Uterus (tissue), 4 donors: ENCODE results near the gene APOL4. TPM values are rescaled to one million over a fixed set of nuclear protein-coding genes. Genes with fewer than 3 reads are reported as not detected.
"Not testable (repeated sequence)": the region's sequence is repeated elsewhere in the genome, so short reads cannot be mapped to it uniquely, and the experiment has no call there.

Experiments used
- DNase-seq, 2 donors: peaks; one replicate each; pipeline ENCODE4 v3.0.0-alpha.2; 2019 to 2020
- H3K27ac ChIP-seq, 2 donors: fragments of 200-600 bp; sonication (generic); 1 replicate in 1 of 2; 2 replicates in 1 of 2; pipeline ENCODE4 v1.5.1; 2016 to 2018
- H3K27me3 ChIP-seq, 2 donors: fragments of 200-600 bp; sonication (generic); one replicate each; pipeline ENCODE4 v1.5.1; 2018 to 2019; ENCODE audit warnings: control low read depth in 1 of 2
- H3K36me3 ChIP-seq, 2 donors: fragments of 200-600 bp; sonication (generic); one replicate each; pipeline ENCODE4 v1.5.1; 2019; ENCODE audit warnings: control low read depth in 1 of 2
- H3K4me1 ChIP-seq, 2 donors: fragments of 200-600 bp; sonication (generic); one replicate each; pipeline ENCODE4 v1.5.1; 2018 to 2019; ENCODE audit warnings: control low read depth in 1 of 2
- H3K4me3 ChIP-seq, 2 donors: fragments of 200-600 bp; sonication (generic); 1 replicate in 1 of 2; 2 replicates in 1 of 2; pipeline ENCODE4 v1.5.1; 2018 to 2019; ENCODE audit warnings: mild to moderate bottlenecking in 1 of 2
- H3K9me3 ChIP-seq, 2 donors: fragments of 200-600 bp; sonication (generic); one replicate each; pipeline ENCODE4 v1.5.1; 2019; ENCODE audit warnings: control low read depth in 1 of 2
- CTCF ChIP-seq, 4 experiments: fragments of 200-600 bp in 2 of 4; fragments of 450-650 bp in 2 of 4; sonication (generic) in 2 of 4; IDR thresholded peaks; one replicate each; pipeline ENCODE4 v1.5.1; 2016 to 2019; ENCODE audit warnings: antibody characterized with exemption in 4 of 4, mild to moderate bottlenecking in 2 of 4, moderate library complexity in 1 of 4
- POLR2A ChIP-seq, 2 donors: fragments of 450-650 bp; IDR thresholded peaks; one replicate each; pipeline ENCODE4 v1.6.1; 2016; ENCODE audit warnings: antibody characterized with exemption in 2 of 2, mild to moderate bottlenecking in 1 of 2, moderate library complexity in 1 of 2
- intact Hi-C: fragments of 100-400 bp; cut with DNase I; formaldehyde crosslinking; loops from one replicate; pipeline ENCODE4 v1.15.1; 2023; ENCODE audit warnings: low total_unique reads
- total RNA-seq, 4 donors: library from RNA; depleted of rRNA in 3 of 4; stranded (reverse); fragments of >200 nt in 3 of 4; gene quantifications; one replicate each; pipeline versions ENCODE4 v1.1.0 to v1.2.4, GENCODE V29; 2014 to 2023
- donor health status: DM: yes; HTN: yes; CAD: no.

The APOL4 gene
- total RNA-seq, 4 donors from 2014 or later = 1.0 to 35.2 (median 16.9) TPM; not detected in 1

DNA sequence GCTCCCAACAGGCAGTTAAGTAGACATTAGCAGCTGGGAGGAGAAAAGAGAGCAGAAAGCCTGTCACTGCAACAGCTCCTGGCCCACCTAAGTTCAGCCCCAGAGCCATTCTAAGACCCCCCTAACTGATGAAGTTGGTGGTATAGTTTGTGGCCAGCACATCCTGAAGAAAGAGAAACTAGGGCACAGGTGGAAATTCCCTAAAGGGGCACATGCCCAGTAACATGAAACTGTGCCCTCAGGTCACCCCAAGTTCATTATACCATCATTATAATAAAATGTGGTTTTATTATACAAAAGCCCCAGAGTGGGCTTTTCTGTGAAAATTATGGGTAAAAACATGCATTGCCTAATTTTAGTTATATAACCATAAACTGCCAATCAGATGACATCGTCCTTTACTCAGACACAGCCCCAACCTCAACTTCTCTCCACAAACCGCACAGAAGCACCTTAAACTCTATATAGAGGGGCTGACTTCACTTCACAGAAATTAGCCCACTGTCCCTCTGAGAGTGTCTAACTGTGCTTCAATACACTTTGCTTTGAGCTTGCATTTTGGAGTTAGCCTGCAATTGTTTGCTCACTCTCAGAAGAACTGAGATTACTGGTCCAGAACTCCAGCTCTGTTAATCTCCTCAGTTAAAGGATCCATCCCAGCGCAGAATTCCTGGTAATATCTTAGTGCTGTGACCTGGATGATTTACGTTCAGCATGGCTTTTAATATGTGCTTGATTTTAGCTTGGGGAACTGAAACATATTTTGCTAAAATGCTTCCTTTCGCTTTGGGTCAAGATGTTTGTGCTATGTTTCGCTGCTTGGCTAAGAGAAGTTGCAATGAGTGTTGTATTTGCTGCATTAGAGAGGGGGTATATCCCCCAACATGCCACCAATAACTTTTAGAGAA, 39.2 kb downstream of the APOL4 start:
- Histone ChIP-seq H3K36me3 (no peaks in the 10 kb centered on the region), H3K27me3 (no peaks in the 10 kb centered on the region), H3K4me1 (no peaks in the 10 kb centered on the region), H3K4me3 (no peak overlapping the region), H3K27ac (peak overlapping the region; percentile 39 to 78), H3K9me3 (no peaks in the 10 kb centered on the region)
- no peak for DNase-seq
- TF ChIP-seq POLR2A (IDR thresholded peaks at IDR 0.05) (no peak), CTCF (IDR thresholded peaks at IDR 0.05) (no peak)
- intact Hi-C loops = no loop called here

GRCh38 chr22:36161793-36162126, 39.8 kb downstream of the APOL4 start:
- H3K9me3 ChIP-seq, H3K27me3 ChIP-seq, intact Hi-C loops, H3K4me3 ChIP-seq, H3K36me3 ChIP-seq, H3K4me1 ChIP-seq, DNase-seq: not testable (repeated sequence)
- peak overlapping the region; percentile 78 to 98 for H3K27ac ChIP-seq

GRCh38 chr22:36160499-36160942, 41.1 kb downstream of the APOL4 start, which contains the start of gene APOL3:
Gene APOL3 (minus strand): TSS chr22:36160755. CDS start chr22:36149055, 11,700 bp downstream.
- intact Hi-C loops = no loop called here
- DNase-seq = peak; percentile 71 to 88
- H3K36me3 ChIP-seq = no peaks in the 10 kb centered on the region
- H3K27ac ChIP-seq = peak within 1 kb of the TSS; percentile 78 to 98
- no peaks in the 10 kb centered on the region for H3K27me3 ChIP-seq
- TF ChIP-seq CTCF (IDR thresholded peaks at IDR 0.05) = no peak
- TF ChIP-seq POLR2A (IDR thresholded peaks at IDR 0.05) = peak; percentile 60 to 90
- H3K4me1 ChIP-seq = peaks cover 0 to 9% of the 10 kb centered on the region in 2 donors
- no peaks in the 10 kb centered on the region for H3K9me3 ChIP-seq
- H3K4me3 ChIP-seq = peak within 1 kb of the TSS; percentile 21 to 26

GRCh38 chr22:36156515-36157419, 44.8 kb downstream of the APOL4 start:
- Histone ChIP-seq H3K36me3 (no peaks in the 10 kb centered on the region), H3K9me3 (no peaks in the 10 kb centered on the region), H3K27me3 (no peaks in the 10 kb centered on the region), H3K4me1 (peaks cover 8 to 17% of the 10 kb centered on the region in 2 donors), H3K27ac (peak overlapping the region; percentile 94 to 98), H3K4me3 (peak overlapping the region; percentile 31 to 38)
- TF ChIP-seq CTCF (IDR thresholded peaks at IDR 0.05) = no peak
- TF ChIP-seq POLR2A (IDR thresholded peaks at IDR 0.05) = peak; percentile 22 to 66
- intact Hi-C loops = no loop called here
- peak; percentile 89 to 95 for DNase-seq

DNA sequence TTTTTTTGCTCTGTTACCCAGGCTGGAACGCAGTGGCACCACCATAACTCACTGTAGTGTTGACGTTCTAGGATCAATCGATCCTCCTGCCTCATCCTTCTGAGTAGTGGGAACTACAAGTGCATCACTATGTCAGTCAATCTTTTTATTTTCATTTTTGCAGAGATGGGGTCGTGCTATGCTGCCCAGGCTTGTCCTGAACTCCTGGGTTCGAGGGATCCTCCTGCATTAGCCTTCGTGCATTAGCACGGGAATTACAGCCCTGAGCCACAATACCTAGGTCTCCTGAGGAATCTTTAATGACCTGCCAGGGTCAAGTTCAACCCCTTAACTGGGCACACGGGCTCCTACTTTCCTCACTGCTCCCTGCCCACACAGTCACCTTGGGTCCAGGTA, 45.5 kb downstream of the APOL4 start:
- TF ChIP-seq POLR2A (IDR thresholded peaks at IDR 0.05) = no peak
- no peak for TF ChIP-seq CTCF (IDR thresholded peaks at IDR 0.05)
- Histone ChIP-seq H3K4me3 (peak overlapping the region; percentile 31 to 38), H3K9me3 (no peaks in the 10 kb centered on the region), H3K27me3 (no peaks in the 10 kb centered on the region), H3K4me1 (peaks cover 8 to 17% of the 10 kb centered on the region in 2 donors), H3K27ac (peak overlapping the region; percentile 94 to 98), H3K36me3 (no peaks in the 10 kb centered on the region)
- no peak for DNase-seq
- intact Hi-C loops = no loop called here
